ENCODE measurements around the gene ERCC1.
"Not testable (repeated sequence)": the region's sequence is repeated elsewhere in the genome, so short reads cannot be mapped to it uniquely, and the experiment has no call there.

Gene ERCC1

GRCh38 chr19:45417151-45417550 lies 6.6 kb downstream of the ERCC1 start:
- Histone ChIP-seq H3K27ac (ENCODE audit: low read length) (no peak overlapping the region), H3K36me3 (ENCODE audit: control insufficient read depth in 2 of 2, insufficient read depth in 2 of 2, low read length in 2 of 2) (peaks cover 23 to 24% of the 10 kb centered on the region in 2 donors), H3K9ac (ENCODE audit: low read length in 2 of 2) (no peak overlapping the region), H3K4me1 (ENCODE audit: control insufficient read depth, insufficient read depth, low read length) (peaks cover 13% of the 10 kb centered on the region), H3K27me3 (ENCODE audit: control insufficient read depth in 1 of 2, insufficient read depth in 2 of 2, low read length in 2 of 2) (no peaks in the 10 kb centered on the region), H3K9me3 (ENCODE audit: control insufficient read depth in 2 of 2, low read length in 2 of 2) (no peaks in the 10 kb centered on the region), H3K4me3 (ENCODE audit: low read length in 2 of 2) (no peak overlapping the region)

GRCh38 chr19:45414468-45414867 lies 9.2 kb downstream of the ERCC1 start:
- Histone ChIP-seq H3K27me3 (ENCODE audit: control insufficient read depth in 1 of 2, insufficient read depth in 2 of 2, low read length in 2 of 2) (no peaks in the 10 kb centered on the region), H3K4me1 (ENCODE audit: control insufficient read depth, insufficient read depth, low read length) (peaks cover 12% of the 10 kb centered on the region), H3K36me3 (ENCODE audit: control insufficient read depth in 2 of 2, insufficient read depth in 2 of 2, low read length in 2 of 2) (peaks cover 14 to 15% of the 10 kb centered on the region in 2 donors), H3K9me3 (ENCODE audit: control insufficient read depth in 2 of 2, low read length in 2 of 2) (no peaks in the 10 kb centered on the region), H3K27ac (ENCODE audit: low read length) (no peak overlapping the region), H3K4me3 (ENCODE audit: low read length in 2 of 2) (no peak overlapping the region), H3K9ac (ENCODE audit: low read length in 2 of 2) (no peak overlapping the region)

GRCh38 chr19:45413497-45413896 lies 10.2 kb downstream of the ERCC1 start:
- H3K27me3 ChIP-seq (ENCODE audit: control insufficient read depth in 1 of 2, insufficient read depth in 2 of 2, low read length in 2 of 2) = no peaks in the 10 kb centered on the region
- H3K4me1 ChIP-seq (ENCODE audit: control insufficient read depth, insufficient read depth, low read length) = peaks cover 12% of the 10 kb centered on the region
- H3K9ac ChIP-seq (ENCODE audit: low read length in 2 of 2) = no peak overlapping the region
- no peak overlapping the region for H3K4me3 ChIP-seq (ENCODE audit: low read length in 2 of 2)
- peaks cover 14% of the 10 kb centered on the region in 2 donors for H3K36me3 ChIP-seq (ENCODE audit: control insufficient read depth in 2 of 2, insufficient read depth in 2 of 2, low read length in 2 of 2)
- H3K27ac ChIP-seq (ENCODE audit: low read length) = no peak overlapping the region
- no peaks in the 10 kb centered on the region for H3K9me3 ChIP-seq (ENCODE audit: control insufficient read depth in 2 of 2, low read length in 2 of 2)

GRCh38 chr19:45410330-45410729 lies 13.4 kb downstream of the ERCC1 start:
- not testable (repeated sequence) for H3K9ac ChIP-seq (ENCODE audit: low read length in 2 of 2); H3K27ac ChIP-seq (ENCODE audit: low read length); H3K9me3 ChIP-seq (ENCODE audit: control insufficient read depth in 2 of 2, low read length in 2 of 2); H3K4me3 ChIP-seq (ENCODE audit: low read length in 2 of 2); H3K27me3 ChIP-seq (ENCODE audit: control insufficient read depth in 1 of 2, insufficient read depth in 2 of 2, low read length in 2 of 2)
- Histone ChIP-seq H3K4me1 (ENCODE audit: control insufficient read depth, insufficient read depth, low read length) (peaks cover 17% of the 10 kb centered on the region), H3K36me3 (ENCODE audit: control insufficient read depth in 2 of 2, insufficient read depth in 2 of 2, low read length in 2 of 2) (peaks cover 9 to 11% of the 10 kb centered on the region in 2 donors)

GRCh38 chr19:45409557-45409920 lies 14.2 kb downstream of the ERCC1 start:
- Histone ChIP-seq H3K4me1 (ENCODE audit: control insufficient read depth, insufficient read depth, low read length) (peaks cover 25% of the 10 kb centered on the region), H3K9ac (ENCODE audit: low read length in 2 of 2) (no peak overlapping the region), H3K9me3 (ENCODE audit: control insufficient read depth in 2 of 2, low read length in 2 of 2) (no peaks in the 10 kb centered on the region), H3K27me3 (ENCODE audit: control insufficient read depth in 1 of 2, insufficient read depth in 2 of 2, low read length in 2 of 2) (peaks cover 6 to 7% of the 10 kb centered on the region in 2 donors), H3K36me3 (ENCODE audit: control insufficient read depth in 2 of 2, insufficient read depth in 2 of 2, low read length in 2 of 2) (peaks cover 9 to 11% of the 10 kb centered on the region in 2 donors), H3K27ac (ENCODE audit: low read length) (no peak overlapping the region), H3K4me3 (ENCODE audit: low read length in 2 of 2) (no peak overlapping the region)

- no peak overlapping the region for H3K27ac ChIP-seq (ENCODE audit: low read length)
- peaks cover 7 to 11% of the 10 kb centered on the region in 2 donors for H3K36me3 ChIP-seq (ENCODE audit: control insufficient read depth in 2 of 2, insufficient read depth in 2 of 2, low read length in 2 of 2)
- no peak overlapping the region for H3K9ac ChIP-seq (ENCODE audit: low read length in 2 of 2)
- H3K4me1 ChIP-seq (ENCODE audit: control insufficient read depth, insufficient read depth, low read length) = peaks cover 29% of the 10 kb centered on the region
- no peaks in the 10 kb centered on the region for H3K9me3 ChIP-seq (ENCODE audit: control insufficient read depth in 2 of 2, low read length in 2 of 2)
- H3K4me3 ChIP-seq (ENCODE audit: low read length in 2 of 2) = no peak overlapping the region
- peaks cover 11 to 13% of the 10 kb centered on the region in 2 donors for H3K27me3 ChIP-seq (ENCODE audit: control insufficient read depth in 1 of 2, insufficient read depth in 2 of 2, low read length in 2 of 2)
Observed at GRCh38 chr19:45408830-45409556, 14.7 kb downstream of the ERCC1 start.

GRCh38 chr19:45408121-45408520 lies 15.6 kb downstream of the ERCC1 start:
- Histone ChIP-seq H3K9ac (ENCODE audit: low read length in 2 of 2) (no peak overlapping the region), H3K27me3 (ENCODE audit: control insufficient read depth in 1 of 2, insufficient read depth in 2 of 2, low read length in 2 of 2) (peaks cover 15 to 21% of the 10 kb centered on the region in 2 donors), H3K9me3 (ENCODE audit: control insufficient read depth in 2 of 2, low read length in 2 of 2) (no peaks in the 10 kb centered on the region), H3K4me1 (ENCODE audit: control insufficient read depth, insufficient read depth, low read length) (peaks cover 33% of the 10 kb centered on the region), H3K36me3 (ENCODE audit: control insufficient read depth in 2 of 2, insufficient read depth in 2 of 2, low read length in 2 of 2) (peaks cover under 1 to 3% of the 10 kb centered on the region in 2 donors), H3K27ac (ENCODE audit: low read length) (no peak overlapping the region), H3K4me3 (ENCODE audit: low read length in 2 of 2) (no peak overlapping the region)

GRCh38 chr19:45407585-45407984 lies 16.1 kb downstream of the ERCC1 start:
- not testable (repeated sequence) for H3K9me3 ChIP-seq (ENCODE audit: control insufficient read depth in 2 of 2, low read length in 2 of 2); H3K4me3 ChIP-seq (ENCODE audit: low read length in 2 of 2); H3K9ac ChIP-seq (ENCODE audit: low read length in 2 of 2); H3K36me3 ChIP-seq (ENCODE audit: control insufficient read depth in 2 of 2, insufficient read depth in 2 of 2, low read length in 2 of 2); H3K27ac ChIP-seq (ENCODE audit: low read length)
- Histone ChIP-seq H3K4me1 (ENCODE audit: control insufficient read depth, insufficient read depth, low read length) (peaks cover 33% of the 10 kb centered on the region), H3K27me3 (ENCODE audit: control insufficient read depth in 1 of 2, insufficient read depth in 2 of 2, low read length in 2 of 2) (peaks cover 18 to 24% of the 10 kb centered on the region in 2 donors)

GRCh38 chr19:45407091-45407375 lies 16.7 kb downstream of the ERCC1 start:
- Histone ChIP-seq H3K9me3 (ENCODE audit: control insufficient read depth in 2 of 2, low read length in 2 of 2) (no peaks in the 10 kb centered on the region), H3K4me3 (ENCODE audit: low read length in 2 of 2) (peak overlapping the region; percentile 44 to 91), H3K4me1 (ENCODE audit: control insufficient read depth, insufficient read depth, low read length) (peaks cover 35% of the 10 kb centered on the region), H3K27me3 (ENCODE audit: control insufficient read depth in 1 of 2, insufficient read depth in 2 of 2, low read length in 2 of 2) (peaks cover 19 to 24% of the 10 kb centered on the region in 2 donors), H3K9ac (ENCODE audit: low read length in 2 of 2) (peak overlapping the region in 1 of 2 donors; percentile 65), H3K36me3 (ENCODE audit: control insufficient read depth in 2 of 2, insufficient read depth in 2 of 2, low read length in 2 of 2) (no peaks in the 10 kb centered on the region), H3K27ac (ENCODE audit: low read length) (no peak overlapping the region)

GRCh38 chr19:45406226-45407090 lies 17.3 kb downstream of the ERCC1 start, which contains the start of gene POLR1G:
Gene POLR1G (plus strand): TSS chr19:45406644. CDS start chr19:45406697, 53 bp downstream.
- Histone ChIP-seq H3K27ac (ENCODE audit: low read length) (peak within 1 kb of the TSS; percentile 88), H3K36me3 (ENCODE audit: control insufficient read depth in 2 of 2, insufficient read depth in 2 of 2, low read length in 2 of 2) (no peaks in the 10 kb centered on the region), H3K4me3 (ENCODE audit: low read length in 2 of 2) (peak within 1 kb of the TSS; percentile 44 to 91), H3K9me3 (ENCODE audit: control insufficient read depth in 2 of 2, low read length in 2 of 2) (no peaks in the 10 kb centered on the region), H3K27me3 (ENCODE audit: control insufficient read depth in 1 of 2, insufficient read depth in 2 of 2, low read length in 2 of 2) (peaks cover 19 to 24% of the 10 kb centered on the region in 2 donors), H3K4me1 (ENCODE audit: control insufficient read depth, insufficient read depth, low read length) (peaks cover 35% of the 10 kb centered on the region), H3K9ac (ENCODE audit: low read length in 2 of 2) (peak within 1 kb of the TSS; percentile 65 to 91)
